Uterus (tissue), 4 donors: ENCODE results near the gene KCNK1. TPM values are rescaled to one million over a fixed set of nuclear protein-coding genes. Genes with fewer than 3 reads are reported as not detected.

Source experiments
- DNase-seq, 2 donors: peaks; one replicate each; pipeline ENCODE4 v3.0.0-alpha.2; 2019 to 2020
- H3K27ac ChIP-seq, 2 donors: fragments of 200-600 bp; sonication (generic); 1 replicate in 1 of 2; 2 replicates in 1 of 2; pipeline ENCODE4 v1.5.1; 2016 to 2018
- H3K27me3 ChIP-seq, 2 donors: fragments of 200-600 bp; sonication (generic); one replicate each; pipeline ENCODE4 v1.5.1; 2018 to 2019; ENCODE audit warnings: control low read depth in 1 of 2
- H3K36me3 ChIP-seq, 2 donors: fragments of 200-600 bp; sonication (generic); one replicate each; pipeline ENCODE4 v1.5.1; 2019; ENCODE audit warnings: control low read depth in 1 of 2
- H3K4me1 ChIP-seq, 2 donors: fragments of 200-600 bp; sonication (generic); one replicate each; pipeline ENCODE4 v1.5.1; 2018 to 2019; ENCODE audit warnings: control low read depth in 1 of 2
- H3K4me3 ChIP-seq, 2 donors: fragments of 200-600 bp; sonication (generic); 1 replicate in 1 of 2; 2 replicates in 1 of 2; pipeline ENCODE4 v1.5.1; 2018 to 2019; ENCODE audit warnings: mild to moderate bottlenecking in 1 of 2
- H3K9me3 ChIP-seq, 2 donors: fragments of 200-600 bp; sonication (generic); one replicate each; pipeline ENCODE4 v1.5.1; 2019; ENCODE audit warnings: control low read depth in 1 of 2
- POLR2A ChIP-seq, 2 donors: fragments of 450-650 bp; IDR thresholded peaks; one replicate each; pipeline ENCODE4 v1.6.1; 2016; ENCODE audit warnings: antibody characterized with exemption in 2 of 2, mild to moderate bottlenecking in 1 of 2, moderate library complexity in 1 of 2
- intact Hi-C: fragments of 100-400 bp; cut with DNase I; formaldehyde crosslinking; loops from one replicate; pipeline ENCODE4 v1.15.1; 2023; ENCODE audit warnings: low total_unique reads
- total RNA-seq, 4 donors: library from RNA; depleted of rRNA in 3 of 4; stranded (reverse); fragments of >200 nt in 3 of 4; gene quantifications; one replicate each; pipeline versions ENCODE4 v1.1.0 to v1.2.4, GENCODE V29; 2014 to 2023
- TF ChIP-seq, protein P1 (sequence below), 4 experiments: fragments of 200-600 bp in 2 of 4; fragments of 450-650 bp in 2 of 4; sonication (generic) in 2 of 4; IDR thresholded peaks; one replicate each; pipeline ENCODE4 v1.5.1; 2016 to 2019; ENCODE audit warnings: antibody characterized with exemption in 4 of 4, mild to moderate bottlenecking in 2 of 4, moderate library complexity in 1 of 4
- donor health status: DM: yes; HTN: yes; CAD: no.

The KCNK1 gene
- total RNA-seq, 4 donors from 2014 or later = 1.0 to 17.1 (median 7.9) TPM

DNA sequence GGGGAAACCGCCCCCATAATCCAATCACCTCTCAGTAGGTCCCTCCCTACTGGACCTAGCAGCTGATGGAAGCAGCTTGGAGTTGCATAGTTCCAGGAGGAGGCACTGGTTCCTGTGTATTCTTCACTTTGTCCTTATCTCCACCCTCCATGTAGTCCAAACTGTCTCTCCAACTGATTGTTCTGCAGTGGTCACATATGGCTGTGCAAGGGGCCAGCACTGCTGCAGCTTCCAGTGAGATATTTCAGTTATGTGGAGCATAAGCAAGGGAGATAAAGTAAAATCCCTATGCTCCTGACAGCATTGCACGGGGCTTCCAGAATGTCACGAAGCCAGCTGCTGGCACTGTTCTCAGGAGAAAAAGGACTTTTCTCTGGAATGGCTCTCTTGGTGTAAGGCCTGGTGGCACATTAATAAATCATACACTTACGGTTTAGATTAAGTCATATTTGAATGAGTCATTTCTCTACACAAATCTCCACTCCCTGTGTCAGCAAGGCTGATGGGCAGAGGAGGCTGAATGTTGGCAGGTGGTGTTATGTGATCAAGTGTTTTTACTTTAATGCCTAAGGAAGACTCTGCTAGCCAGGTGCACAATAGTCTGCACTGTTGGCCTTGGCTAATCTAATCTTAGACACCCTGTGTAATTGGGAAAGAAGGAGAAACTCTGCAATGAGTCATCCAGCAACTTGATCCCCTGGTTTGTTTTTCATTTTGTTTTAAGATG, 93.4 kb downstream of the KCNK1 start:
- no peaks in the 10 kb centered on the region for H3K27me3 ChIP-seq
- peak overlapping the region; percentile 76 for H3K27ac ChIP-seq
- intact Hi-C loops = no loop called here

DNA sequence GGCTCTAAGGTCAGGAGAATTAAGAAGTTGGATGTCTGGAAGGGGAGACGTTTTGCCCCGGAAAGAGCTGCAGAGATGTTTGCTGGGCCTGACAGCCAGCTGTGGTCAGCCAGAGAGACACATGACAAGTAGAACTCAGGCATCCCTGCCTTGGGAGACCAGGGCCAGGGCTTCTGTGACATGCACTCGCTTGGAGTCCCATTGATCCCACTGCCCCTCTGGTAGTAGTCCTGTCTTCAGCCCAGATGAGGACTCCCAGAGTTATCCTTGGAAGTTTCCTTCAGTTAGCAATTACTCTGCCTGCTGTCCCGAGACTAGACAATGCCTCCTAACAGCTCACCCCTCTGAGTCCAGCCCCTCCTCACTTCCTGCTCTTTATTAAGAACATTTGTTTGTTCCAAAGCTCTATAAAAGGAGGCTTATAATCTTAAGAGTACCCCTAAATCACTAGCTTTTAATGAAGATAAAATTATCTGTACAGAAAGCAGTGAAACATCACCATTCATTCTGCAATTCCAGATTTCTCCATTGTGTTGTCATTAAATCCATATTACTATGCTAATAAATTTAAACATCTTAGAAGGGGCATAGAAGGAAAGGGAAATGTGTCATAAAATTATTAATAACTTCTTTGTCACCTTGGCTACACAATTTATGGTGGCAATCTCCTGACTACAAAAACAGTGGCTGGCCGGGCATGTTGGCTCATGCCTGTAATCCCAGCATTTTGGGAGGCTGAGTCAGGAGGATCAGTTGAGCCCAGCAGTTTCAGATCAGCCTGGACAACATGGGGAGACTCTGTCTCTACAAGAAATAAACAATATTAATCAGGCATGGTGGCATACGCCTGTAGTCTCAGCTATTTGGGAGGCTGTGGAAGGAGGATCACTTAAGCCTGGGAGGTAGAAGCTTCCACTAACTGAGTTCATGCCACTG, 94.2 kb downstream of the KCNK1 start:
- Histone ChIP-seq H3K36me3 (no peaks in the 10 kb centered on the region), H3K27me3 (no peaks in the 10 kb centered on the region), H3K9me3 (no peaks in the 10 kb centered on the region), H3K27ac (peak overlapping the region; percentile 76), H3K4me3 (no peak overlapping the region), H3K4me1 (peaks cover 0 to 4% of the 10 kb centered on the region in 2 donors)
- intact Hi-C loops = no loop called here
- TF ChIP-seq, protein P1, sequence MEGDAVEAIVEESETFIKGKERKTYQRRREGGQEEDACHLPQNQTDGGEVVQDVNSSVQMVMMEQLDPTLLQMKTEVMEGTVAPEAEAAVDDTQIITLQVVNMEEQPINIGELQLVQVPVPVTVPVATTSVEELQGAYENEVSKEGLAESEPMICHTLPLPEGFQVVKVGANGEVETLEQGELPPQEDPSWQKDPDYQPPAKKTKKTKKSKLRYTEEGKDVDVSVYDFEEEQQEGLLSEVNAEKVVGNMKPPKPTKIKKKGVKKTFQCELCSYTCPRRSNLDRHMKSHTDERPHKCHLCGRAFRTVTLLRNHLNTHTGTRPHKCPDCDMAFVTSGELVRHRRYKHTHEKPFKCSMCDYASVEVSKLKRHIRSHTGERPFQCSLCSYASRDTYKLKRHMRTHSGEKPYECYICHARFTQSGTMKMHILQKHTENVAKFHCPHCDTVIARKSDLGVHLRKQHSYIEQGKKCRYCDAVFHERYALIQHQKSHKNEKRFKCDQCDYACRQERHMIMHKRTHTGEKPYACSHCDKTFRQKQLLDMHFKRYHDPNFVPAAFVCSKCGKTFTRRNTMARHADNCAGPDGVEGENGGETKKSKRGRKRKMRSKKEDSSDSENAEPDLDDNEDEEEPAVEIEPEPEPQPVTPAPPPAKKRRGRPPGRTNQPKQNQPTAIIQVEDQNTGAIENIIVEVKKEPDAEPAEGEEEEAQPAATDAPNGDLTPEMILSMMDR (IDR thresholded peaks at IDR 0.05) = no peak
- TF ChIP-seq POLR2A (IDR thresholded peaks at IDR 0.05) = no peak
- DNase-seq = peak; percentile 22 to 31

More for the DNA sequence above, 93.4 kb downstream of the KCNK1 start:
- peak; percentile 42 to 46 for DNase-seq
- no peak overlapping the region for H3K4me3 ChIP-seq
- no peak for TF ChIP-seq POLR2A (IDR thresholded peaks at IDR 0.05)
- TF ChIP-seq, protein P1 (IDR thresholded peaks at IDR 0.05) = no peak
- H3K36me3 ChIP-seq = no peaks in the 10 kb centered on the region
- H3K9me3 ChIP-seq = no peaks in the 10 kb centered on the region
- peaks cover 0 to 4% of the 10 kb centered on the region in 2 donors for H3K4me1 ChIP-seq

DNA sequence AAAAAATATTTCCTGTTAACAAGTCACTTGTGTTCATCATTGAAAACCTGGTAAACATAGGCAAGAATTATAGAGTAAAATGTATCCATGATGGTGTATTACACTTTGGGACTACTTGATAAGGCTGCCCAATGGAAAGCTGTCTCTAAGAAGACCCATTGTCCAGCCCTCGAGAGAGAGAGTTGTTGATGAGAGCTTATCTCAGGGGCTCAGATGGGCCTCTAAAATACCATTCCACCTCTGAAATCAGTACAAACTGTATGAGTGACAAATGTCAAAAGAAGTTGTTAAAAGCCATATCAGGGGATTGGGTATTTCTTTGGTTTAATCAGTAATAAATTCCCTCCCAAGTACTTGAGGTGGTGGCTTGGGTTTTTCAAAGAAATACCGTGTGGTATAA, 96.1 kb downstream of the KCNK1 start:
- DNase-seq = no peak
- H3K36me3 ChIP-seq = no peaks in the 10 kb centered on the region
- TF ChIP-seq, protein P1 (IDR thresholded peaks at IDR 0.05) = no peak
- no peak for TF ChIP-seq POLR2A (IDR thresholded peaks at IDR 0.05)

DNA sequence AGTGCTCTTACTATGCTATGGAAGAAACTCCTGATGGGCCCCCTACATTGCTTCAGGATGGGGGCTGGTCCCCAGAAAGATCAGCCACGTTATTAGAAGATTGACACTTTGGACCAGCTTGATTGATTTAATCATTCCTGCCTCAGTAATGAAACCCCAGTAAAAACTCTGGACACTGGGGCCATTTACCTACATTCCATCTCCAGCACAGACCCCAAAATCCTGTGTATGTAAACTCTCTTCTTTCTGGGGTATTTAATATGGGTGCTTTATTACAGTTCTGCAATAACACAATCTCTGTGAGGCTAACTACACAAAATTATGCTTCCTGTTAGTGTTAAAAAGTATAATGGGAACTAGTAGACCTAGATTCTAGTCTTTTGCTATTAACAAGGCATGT, 96.6 kb downstream of the KCNK1 start:
- TF ChIP-seq, protein P1 (IDR thresholded peaks at IDR 0.05) = no peak
- no peak for TF ChIP-seq POLR2A (IDR thresholded peaks at IDR 0.05)
- Histone ChIP-seq H3K27ac (no peak overlapping the region), H3K4me1 (peaks cover 0 to 1% of the 10 kb centered on the region in 2 donors), H3K36me3 (no peaks in the 10 kb centered on the region), H3K9me3 (no peaks in the 10 kb centered on the region), H3K27me3 (no peaks in the 10 kb centered on the region), H3K4me3 (no peak overlapping the region)
- no peak for DNase-seq
- intact Hi-C loops = no loop called here

More for the DNA sequence above, 96.1 kb downstream of the KCNK1 start:
- H3K9me3 ChIP-seq = no peaks in the 10 kb centered on the region
- peaks cover 0 to 4% of the 10 kb centered on the region in 2 donors for H3K4me1 ChIP-seq
- no peak overlapping the region for H3K27ac ChIP-seq
- H3K27me3 ChIP-seq = no peaks in the 10 kb centered on the region
- intact Hi-C loops = no loop called here
- no peak overlapping the region for H3K4me3 ChIP-seq
